Stimulated activated CD4-positive, alpha-beta T cell treated with anti-CD3 and anti-CD28 coated beads, Interleukin-1b, Interleukin-23, amount 100 ng/mL, for 4 hours (primary cell): Measurements from ENCODE around the gene CLEC7A.

Source experiments
- DNase-seq, 2 donors: peaks; one replicate each; pipeline ENCODE4 v3.0.0-alpha.2; 2020; ENCODE audit warnings: low read depth in 2 of 2

The CLEC7A gene

GRCh38 chr12:10094646-10095395, 35.2 kb downstream of the CLEC7A start:
- no peak for DNase-seq

GRCh38 chr12:10088955-10089900, 40.8 kb downstream of the CLEC7A start:
- no peak for DNase-seq

DNA sequence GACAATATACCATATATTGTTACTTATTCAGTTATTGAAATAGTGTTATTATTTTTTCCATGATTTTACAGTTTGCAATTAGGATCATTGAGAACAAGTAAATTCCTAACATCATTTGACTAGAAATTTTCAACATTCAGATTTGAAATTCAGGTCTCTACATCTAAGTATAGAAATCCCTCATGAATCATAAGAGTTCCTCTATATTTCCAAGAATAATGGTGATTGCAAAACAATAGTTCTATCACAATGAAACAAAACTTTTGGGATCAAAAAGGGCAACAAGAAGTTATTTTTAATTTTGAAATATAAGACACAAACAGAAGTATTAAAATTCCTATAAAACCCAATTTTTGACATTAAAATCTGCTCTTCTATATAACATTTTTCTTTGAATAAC, 42.0 kb downstream of the CLEC7A start:
- DNase-seq = no peak

- no peak for DNase-seq
These were observed 43.6 kb downstream of the CLEC7A start for GRCh38 chr12:10086387-10086786.

GRCh38 chr12:10084733-10085132, 45.3 kb downstream of the CLEC7A start:
- DNase-seq = no peak

DNA sequence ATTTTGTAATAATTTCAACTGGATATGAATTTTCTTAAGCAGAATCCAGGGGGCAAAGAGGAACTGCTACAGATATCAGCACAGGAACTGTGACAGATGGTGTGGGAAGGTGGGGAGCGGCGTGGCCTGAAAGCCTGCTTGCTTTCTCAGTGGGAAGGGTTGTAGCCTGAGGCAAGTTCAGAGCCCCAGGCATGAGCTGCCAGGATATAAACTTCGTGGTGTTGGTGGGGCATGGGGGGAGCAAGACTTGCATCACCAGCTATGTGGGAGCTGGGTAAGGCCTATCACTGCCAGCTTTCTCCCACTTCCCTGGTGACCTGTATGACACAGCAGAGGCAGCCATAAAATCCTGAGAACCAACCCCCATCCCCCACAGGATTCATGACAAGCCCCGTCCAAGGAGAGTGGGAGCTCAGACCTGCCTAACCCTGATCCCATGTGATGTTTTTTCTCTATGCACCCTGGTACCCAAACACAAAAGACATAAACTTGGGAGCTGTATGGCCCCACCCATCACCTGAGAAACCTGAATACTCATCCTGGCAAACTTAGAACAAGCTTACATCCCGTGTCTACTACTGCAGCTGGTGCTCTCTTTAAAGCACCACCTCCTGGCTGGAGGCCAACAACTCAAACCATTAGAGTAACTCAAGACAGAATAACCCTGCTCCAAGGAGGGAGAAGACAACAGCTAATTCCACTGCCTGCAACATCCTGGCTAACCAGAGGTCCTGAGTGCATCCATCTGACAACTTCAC, 47.7 kb downstream of the CLEC7A start:
- no peak for DNase-seq

DNA sequence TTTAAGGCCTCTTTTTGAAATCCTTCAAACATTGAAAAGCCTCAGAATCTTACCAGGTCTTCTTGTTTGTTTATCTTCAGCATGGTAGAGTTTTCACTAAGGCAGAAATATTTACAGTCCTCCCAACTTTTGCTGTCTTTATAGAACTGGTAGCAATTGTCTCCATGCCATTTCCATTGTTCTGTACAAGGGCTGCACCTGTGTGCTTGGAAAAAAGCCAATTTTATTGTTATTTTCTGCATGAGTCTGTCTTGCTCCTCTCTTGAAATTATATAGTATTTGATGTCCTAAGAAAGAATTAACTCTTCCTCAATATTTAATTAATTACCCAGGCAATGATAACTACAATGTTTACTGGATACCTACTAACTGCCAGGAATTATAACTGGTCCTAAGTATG, 54.5 kb downstream of the CLEC7A start:
- DNase-seq = no peak

DNA sequence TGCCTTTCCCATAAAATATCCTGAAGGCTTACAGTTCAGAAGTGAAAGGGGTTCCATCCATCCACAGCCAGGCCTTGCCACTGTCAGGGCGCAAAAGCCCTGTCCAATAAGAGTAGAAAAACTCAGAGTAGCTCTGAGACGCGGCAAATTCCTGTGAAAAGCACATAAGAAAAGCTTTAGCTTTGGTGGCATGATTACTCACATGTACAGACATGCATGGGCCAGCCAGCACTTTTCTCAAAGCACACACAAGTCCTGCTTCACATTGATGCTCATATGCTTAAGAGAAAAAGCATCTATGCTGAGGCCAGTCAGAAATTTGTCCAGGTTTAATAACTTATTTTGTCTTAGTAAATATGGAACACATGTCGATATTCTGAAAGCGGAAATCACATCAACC, 56.7 kb downstream of the CLEC7A start:
- DNase-seq = no peak

DNA sequence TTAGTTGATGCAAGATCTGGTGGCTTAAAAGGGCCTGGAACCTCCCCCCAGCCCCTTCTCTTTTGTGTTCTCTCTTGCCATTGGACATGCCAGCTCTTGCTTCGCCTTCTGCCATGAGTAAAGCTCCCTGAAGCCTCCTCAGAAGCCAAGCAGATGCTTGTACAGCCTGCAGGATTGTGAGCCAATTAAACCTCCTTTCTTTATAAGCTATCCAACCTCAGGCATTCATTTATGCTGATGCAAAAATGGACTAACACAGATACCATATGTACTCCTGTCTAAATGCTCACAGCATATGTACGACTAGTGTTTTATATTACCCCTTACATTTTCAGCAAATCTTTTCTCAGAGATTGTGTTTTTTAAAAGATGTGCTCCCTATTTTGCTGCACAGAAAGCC, 57.9 kb downstream of the CLEC7A start:
- no peak for DNase-seq

GRCh38 chr12:10070380-10070779, 59.6 kb downstream of the CLEC7A start:
- DNase-seq = no peak

DNA sequence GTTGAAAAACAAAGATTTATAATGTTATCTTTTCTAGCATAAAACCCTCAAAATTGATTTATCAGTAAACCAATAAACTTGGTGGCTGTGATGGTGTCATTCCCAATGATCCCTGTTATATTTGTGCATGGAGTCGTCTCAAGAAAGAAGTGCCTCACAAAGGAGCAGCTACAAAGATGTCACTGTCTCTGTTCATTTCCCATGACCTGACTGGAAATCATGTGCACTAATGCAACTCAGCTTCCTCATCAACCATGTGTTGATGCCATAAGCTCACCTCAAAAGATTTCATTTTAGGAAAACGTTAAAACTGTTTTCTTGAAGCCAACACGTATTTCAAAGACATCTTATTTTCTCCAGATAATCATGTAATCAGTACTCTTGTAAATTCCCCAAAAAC, 60.0 kb downstream of the CLEC7A start:
- DNase-seq = no peak

GRCh38 chr12:10069099-10069498, 60.9 kb downstream of the CLEC7A start:
- no peak for DNase-seq

DNA sequence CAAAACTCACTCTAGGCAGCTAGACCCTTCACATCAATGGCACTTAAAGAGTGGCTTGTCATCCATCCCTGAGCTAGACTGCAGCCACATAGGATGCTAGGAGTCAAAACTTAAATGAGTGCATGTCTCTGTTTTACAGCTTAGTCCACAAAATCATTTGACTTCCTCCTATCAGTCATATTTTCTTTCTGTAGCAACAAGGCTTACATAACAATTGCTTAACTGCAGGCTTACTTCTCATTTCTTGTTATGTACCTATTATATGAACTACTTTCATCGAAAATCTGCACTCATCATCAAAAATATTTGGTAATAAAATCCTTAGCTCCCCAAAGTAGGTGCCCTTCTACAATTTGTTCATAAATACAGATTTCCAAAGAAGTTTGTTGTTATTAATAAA, 61.4 kb downstream of the CLEC7A start:
- DNase-seq = no peak

GRCh38 chr12:10067942-10068341, 62.1 kb downstream of the CLEC7A start:
- no peak for DNase-seq

- DNase-seq = no peak
These were observed 62.7 kb downstream of the CLEC7A start for GRCh38 chr12:10067264-10067663.
